Measurements from ENCODE around the gene PARP11.

- TF ChIP-seq, protein P1, sequence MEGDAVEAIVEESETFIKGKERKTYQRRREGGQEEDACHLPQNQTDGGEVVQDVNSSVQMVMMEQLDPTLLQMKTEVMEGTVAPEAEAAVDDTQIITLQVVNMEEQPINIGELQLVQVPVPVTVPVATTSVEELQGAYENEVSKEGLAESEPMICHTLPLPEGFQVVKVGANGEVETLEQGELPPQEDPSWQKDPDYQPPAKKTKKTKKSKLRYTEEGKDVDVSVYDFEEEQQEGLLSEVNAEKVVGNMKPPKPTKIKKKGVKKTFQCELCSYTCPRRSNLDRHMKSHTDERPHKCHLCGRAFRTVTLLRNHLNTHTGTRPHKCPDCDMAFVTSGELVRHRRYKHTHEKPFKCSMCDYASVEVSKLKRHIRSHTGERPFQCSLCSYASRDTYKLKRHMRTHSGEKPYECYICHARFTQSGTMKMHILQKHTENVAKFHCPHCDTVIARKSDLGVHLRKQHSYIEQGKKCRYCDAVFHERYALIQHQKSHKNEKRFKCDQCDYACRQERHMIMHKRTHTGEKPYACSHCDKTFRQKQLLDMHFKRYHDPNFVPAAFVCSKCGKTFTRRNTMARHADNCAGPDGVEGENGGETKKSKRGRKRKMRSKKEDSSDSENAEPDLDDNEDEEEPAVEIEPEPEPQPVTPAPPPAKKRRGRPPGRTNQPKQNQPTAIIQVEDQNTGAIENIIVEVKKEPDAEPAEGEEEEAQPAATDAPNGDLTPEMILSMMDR (IDR thresholded peaks at IDR 0.05; ENCODE audit: extremely low read depth in 1 of 2, insufficient read depth in 1 of 2, low read depth in 1 of 2, low read length in 2 of 2), result no peak
- TF ChIP-seq EZH2 (IDR thresholded peaks at IDR 0.05; ENCODE audit: borderline replicate concordance, low read depth, low read length, severe bottlenecking) (no peak), POLR2AphosphoS5 (IDR thresholded peaks at IDR 0.05; ENCODE audit: insufficient read depth, low read depth, low read length) (no peak), GATA2 (IDR thresholded peaks at IDR 0.05; ENCODE audit: insufficient read depth, insufficient read length, low read depth, low read length) (no peak)
These were observed 38.4 kb downstream of the PARP11 start for GRCh38 chr12:3834774-3835173.

Measured in endothelial cell of umbilical vein (primary cell).